Adrenal gland (tissue), 12 donors: Measurements from ENCODE around the gene PWWP2B. TPM values are rescaled to one million over a fixed set of nuclear protein-coding genes. Genes with fewer than 3 reads are reported as not detected.

Experiments
- DNase-seq, 7 donors: peaks; one replicate each; pipeline ENCODE4 v3.0.0-alpha.2; 2019 to 2020
- H3K27ac ChIP-seq, 5 donors: fragments of 200-600 bp; sonication (generic) in 4 of 5; 1 replicate in 3 of 5; 2 replicates in 2 of 5; pipeline versions ENCODE4 v1.5.1 to v1.8.0; 2016 to 2020; ENCODE audit warnings: mild to moderate bottlenecking in 1 of 5
- H3K27me3 ChIP-seq: fragments of 200-600 bp; 2 replicates; pipeline ENCODE4 v1.8.0; 2021
- H3K36me3 ChIP-seq, 2 donors: fragments of 200-600 bp; replicated peaks in 1 of 2; 1 replicate in 1 of 2; 2 replicates in 1 of 2; pipeline versions ENCODE4 v1.5.1 to v1.8.0; 2018 to 2022
- H3K4me1 ChIP-seq, 2 donors: fragments of 200-600 bp; replicated peaks in 1 of 2; 1 replicate in 1 of 2; 2 replicates in 1 of 2; pipeline versions ENCODE4 v1.5.1 to v1.8.0; 2018 to 2021
- H3K4me3 ChIP-seq, 4 donors: fragments of 200-600 bp; sonication (generic) in 3 of 4; one replicate each; pipeline ENCODE4 v1.5.1; 2016 to 2018
- H3K9me3 ChIP-seq, 3 donors: fragments of 200-600 bp; sonication (generic) in 1 of 3; replicated peaks in 1 of 3; 1 replicate in 2 of 3; 2 replicates in 1 of 3; pipeline versions ENCODE4 v1.5.1 to v1.8.0; 2016 to 2021
- CTCF ChIP-seq, 6 experiments: fragments of 450-650 bp in 4 of 6; fragments of 200-600 bp in 2 of 6; sonication (generic) in 1 of 6; IDR thresholded peaks; 1 replicate in 5 of 6; 2 replicates in 1 of 6; pipeline versions ENCODE4 v1.5.1 to v1.8.0; 2016 to 2021; ENCODE audit warnings: antibody characterized with exemption in 6 of 6, mild to moderate bottlenecking in 2 of 6, moderate library complexity in 1 of 6
- POLR2A ChIP-seq, 2 donors: fragments of 450-650 bp; IDR thresholded peaks; one replicate each; pipeline ENCODE4 v1.6.1; 2017; ENCODE audit warnings: antibody characterized with exemption in 2 of 2, mild to moderate bottlenecking in 2 of 2, moderate library complexity in 1 of 2
- WGBS, 4 donors: extraction: QIAGEN DNeasy Blood & Tissue Kit in 2 of 4; methylation state at CpG; one replicate each; pipeline versions ENCODE4 v1.1.5 to v1.1.7; 2013 to 2017; 5-methylcytosine and 5-hydroxymethylcytosine counted together
- intact Hi-C, 2 donors: fragments of 100-400 bp; cut with DNase I; formaldehyde crosslinking; loops; one replicate each; pipeline versions ENCODE4 v1.14.1 to v1.15.0; 2022 to 2023
- polyA plus RNA-seq, 3 donors: library from polyadenylated mRNA; stranded (reverse); fragments of 200-250 nt in 2 of 3; fragments of 350-450 nt in 1 of 3; fragmentation: Illumina TruSeq in 1 of 3; extraction: RNeasy Lipid Tissue Mini Kit (QIAGEN cat#74804) in 1 of 3; gene quantifications; one replicate each; pipeline ENCODE4 v1.2.3, GENCODE V29; 2013 to 2014
- total RNA-seq, 9 donors: library from RNA; depleted of rRNA in 4 of 9; stranded (reverse); fragments of >200 nt in 4 of 9; fragments of 120-200 nt in 1 of 9; fragmentation: NEBNext Ultra II Directional in 1 of 9; extraction: Animal tissue kit (Norgen Biotek cat#: 25700) in 1 of 9; gene quantifications; one replicate each; pipeline versions ENCODE4 v1.1.0 to v1.2.4, GENCODE V29; 2013 to 2023
- donor health status: healthy with polysubstance abuse.
- donor health status: Bipolar disorder and iron deficiency.
- donor health status: DM: yes; HTN: yes; CAD: no.
- donor health status: DM: no; HTN: no; CAD: no.
- donor health status: DM: no; HTN: no; CAD: no.
- donor health status: DM: yes; HTN: yes; CAD: no.

The PWWP2B gene
- total and polyA plus RNA-seq, 12 donors = 3.4 to 75.3 (median 40.7) TPM

- WGBS, 4 donors = 90 to 95% (median 92%) methylated on average over 4 to 9 of the region's 9 CpGs; no CpG with 5 or more reads in 1 of the 4 donors
- Histone ChIP-seq H3K4me1 (peaks cover 11 to 14% of the 10 kb centered on the region in 2 donors), H3K4me3 (no peak overlapping the region), H3K27ac (no peak overlapping the region), H3K36me3 (no peaks in the 10 kb centered on the region), H3K9me3 (no peaks in the 10 kb centered on the region), H3K27me3 (no peaks in the 10 kb centered on the region)
- intact Hi-C loops = loop anchor here (5.0 kb wide), 3 partner anchors 80 to 185 kb away; partner anchors contain the start of gene INPP5A (in 1 of the 2)
- TF ChIP-seq POLR2A (IDR thresholded peaks at IDR 0.05) (no peak), CTCF (IDR thresholded peaks at IDR 0.05) (no peak)
- DNase-seq = peak in 1 of 7 donors; percentile 7
Measured at GRCh38 chr10:132456881-132457280, 59.9 kb downstream of the PWWP2B start.

GRCh38 chr10:132457328-132458070, 60.5 kb downstream of the PWWP2B start:
- intact Hi-C loops = loop anchor here (2.0 to 5.0 kb wide), 4 partner anchors 80 to 185 kb away; partner anchors contain the start of gene INPP5A (in 1 of the 2)
- H3K36me3 ChIP-seq = no peaks in the 10 kb centered on the region
- DNase-seq = peak in 1 of 7 donors; percentile 11
- no peak overlapping the region for H3K27ac ChIP-seq
- WGBS, 4 donors = 60 to 100% (median 73%) methylated on average over 1 to 24 of the region's 24 CpGs
- H3K4me1 ChIP-seq = peaks cover 11 to 14% of the 10 kb centered on the region in 2 donors
- no peaks in the 10 kb centered on the region for H3K27me3 ChIP-seq
- H3K9me3 ChIP-seq = no peaks in the 10 kb centered on the region
- H3K4me3 ChIP-seq = no peak overlapping the region
- TF ChIP-seq CTCF (IDR thresholded peaks at IDR 0.05) (no peak), POLR2A (IDR thresholded peaks at IDR 0.05) (no peak)

GRCh38 chr10:132458071-132458585, 61.1 kb downstream of the PWWP2B start:
- Histone ChIP-seq H3K27ac (no peak overlapping the region), H3K36me3 (no peaks in the 10 kb centered on the region), H3K4me3 (no peak overlapping the region), H3K27me3 (no peaks in the 10 kb centered on the region), H3K9me3 (no peaks in the 10 kb centered on the region), H3K4me1 (peaks cover 5 to 9% of the 10 kb centered on the region in 2 donors)
- DNase-seq = peak in 2 of 7 donors; percentile 7 to 15
- intact Hi-C loops = loop anchor here (2.0 to 5.0 kb wide), 4 partner anchors 79 to 184 kb away; partner anchors contain the start of gene INPP5A (in 1 of the 2)
- TF ChIP-seq CTCF (IDR thresholded peaks at IDR 0.05) (no peak), POLR2A (IDR thresholded peaks at IDR 0.05) (no peak)
- 47 to 56% (median 51%) methylated on average over 2 to 19 of the region's 19 CpGs for WGBS, 4 donors

GRCh38 chr10:132458586-132459300, 61.7 kb downstream of the PWWP2B start:
- Histone ChIP-seq H3K27me3 (no peaks in the 10 kb centered on the region), H3K9me3 (no peaks in the 10 kb centered on the region), H3K36me3 (no peaks in the 10 kb centered on the region), H3K4me3 (no peak overlapping the region), H3K27ac (no peak overlapping the region), H3K4me1 (peaks cover 0 to 3% of the 10 kb centered on the region in 2 donors)
- intact Hi-C loops = loop anchor here (2.0 to 5.0 kb wide), 4 partner anchors 79 to 184 kb away; partner anchors contain the start of gene INPP5A (in 1 of the 2)
- WGBS, 4 donors = 38 to 51% (median 44%) methylated on average over 18 to 31 of the region's 31 CpGs
- TF ChIP-seq CTCF (IDR thresholded peaks at IDR 0.05) = peak; percentile 88 to 96 (median 95)
- no peak for TF ChIP-seq POLR2A (IDR thresholded peaks at IDR 0.05)
- peak; percentile 32 to 71 (median 61) for DNase-seq
